HG02943 (cell line): ENCODE measurements around the gene DDX51.
"Not testable (repeated sequence)": the region's sequence is repeated elsewhere in the genome, so short reads cannot be mapped to it uniquely, and the experiment has no call there.

Experiments used
- ATAC-seq: cut with Tn5 transposase; IDR thresholded peaks from one replicate; pipeline ENCODE4 v1.9.1; 2021; ENCODE audit warnings: mild to moderate bottlenecking, low read depth, moderate library complexity; ENCODE audit not compliant: unreplicated experiment

The DDX51 gene

GRCh38 chr12:132143336-132144071, 615 bp downstream of the DDX51 start:
- ATAC-seq: peak; percentile 29

GRCh38 chr12:132142679-132143335, 1.3 kb downstream of the DDX51 start:
- no peak for ATAC-seq

GRCh38 chr12:132141976-132142678, 2.0 kb downstream of the DDX51 start:
- no peak for ATAC-seq

GRCh38 chr12:132140918-132141841, 2.9 kb downstream of the DDX51 start:
- ATAC-seq: no peak

GRCh38 chr12:132140501-132140900, 3.6 kb downstream of the DDX51 start:
- no peak for ATAC-seq

- ATAC-seq: no peak
These were observed 4.2 kb downstream of the DDX51 start for GRCh38 chr12:132139912-132140311.

- ATAC-seq: no peak
These were observed 4.9 kb downstream of the DDX51 start for GRCh38 chr12:132138941-132139871.

- no peak for ATAC-seq
These were observed 6.5 kb downstream of the DDX51 start for GRCh38 chr12:132137483-132138125.

GRCh38 chr12:132136226-132136625, 7.9 kb downstream of the DDX51 start:
- not testable (repeated sequence) for ATAC-seq

- ATAC-seq: not testable (repeated sequence)
These were observed 9.4 kb downstream of the DDX51 start for GRCh38 chr12:132134653-132135183.

- no peak for ATAC-seq
These were observed 10.0 kb downstream of the DDX51 start for GRCh38 chr12:132133952-132134652.

- no peak for ATAC-seq
These were observed 11.3 kb downstream of the DDX51 start for GRCh38 chr12:132132609-132133430.

- ATAC-seq: no peak
These were observed 12.2 kb downstream of the DDX51 start for GRCh38 chr12:132131952-132132351.

- ATAC-seq: no peak
These were observed 12.9 kb downstream of the DDX51 start for GRCh38 chr12:132131229-132131628.

- ATAC-seq: no peak
These were observed 13.4 kb downstream of the DDX51 start for GRCh38 chr12:132130690-132131089.

GRCh38 chr12:132129007-132129406, 15.1 kb downstream of the DDX51 start:
- no peak for ATAC-seq

GRCh38 chr12:132127041-132127440, 17.1 kb downstream of the DDX51 start:
- ATAC-seq: no peak
